Measurements from ENCODE around the gene AUNIP. TPM values are rescaled to one million over a fixed set of nuclear protein-coding genes. Genes with fewer than 3 reads are reported as not detected.

Gene AUNIP
- total and polyA plus RNA-seq, 9 donors = 0.76 to 1.8 (median 1.2) TPM

GRCh38 chr1:25889470-25889869 lies 30.2 kb upstream of the AUNIP start:
- H3K4me1 ChIP-seq (ENCODE audit: control insufficient read depth, insufficient read depth, low read length) = peaks cover 30% of the 10 kb centered on the region
- H3K27me3 ChIP-seq (ENCODE audit: control insufficient read depth, insufficient read depth, low read length) = no peaks in the 10 kb centered on the region
- WGBS (ENCODE audit: insufficient coverage) = 37% methylated on average over 3 of the region's 3 CpGs
- no peak overlapping the region for H3K4me3 ChIP-seq (ENCODE audit: low read length)
- DNase-seq = no peak
- peak overlapping the region; percentile 13 for H3K27ac ChIP-seq (ENCODE audit: low read length)
- no peaks in the 10 kb centered on the region for H3K9me3 ChIP-seq (replicated peaks; ENCODE audit: control insufficient read depth, low read depth, low read length)
- H3K36me3 ChIP-seq (ENCODE audit: control insufficient read depth, insufficient read depth, low read length) = peaks cover 10% of the 10 kb centered on the region

- H3K36me3 ChIP-seq (ENCODE audit: control insufficient read depth, insufficient read depth, low read length) = peaks cover 4% of the 10 kb centered on the region
- DNase-seq = no peak
- no peaks in the 10 kb centered on the region for H3K9me3 ChIP-seq (replicated peaks; ENCODE audit: control insufficient read depth, low read depth, low read length)
- WGBS (ENCODE audit: insufficient coverage) = 96% methylated on average over 5 of the region's 7 CpGs
- H3K4me3 ChIP-seq (ENCODE audit: low read length) = no peak overlapping the region
- H3K27me3 ChIP-seq (ENCODE audit: control insufficient read depth, insufficient read depth, low read length) = no peaks in the 10 kb centered on the region
- H3K27ac ChIP-seq (ENCODE audit: low read length) = no peak overlapping the region
- peaks cover 30% of the 10 kb centered on the region for H3K4me1 ChIP-seq (ENCODE audit: control insufficient read depth, insufficient read depth, low read length)
These were observed 29.2 kb upstream of the AUNIP start for GRCh38 chr1:25888426-25888987.

DNA sequence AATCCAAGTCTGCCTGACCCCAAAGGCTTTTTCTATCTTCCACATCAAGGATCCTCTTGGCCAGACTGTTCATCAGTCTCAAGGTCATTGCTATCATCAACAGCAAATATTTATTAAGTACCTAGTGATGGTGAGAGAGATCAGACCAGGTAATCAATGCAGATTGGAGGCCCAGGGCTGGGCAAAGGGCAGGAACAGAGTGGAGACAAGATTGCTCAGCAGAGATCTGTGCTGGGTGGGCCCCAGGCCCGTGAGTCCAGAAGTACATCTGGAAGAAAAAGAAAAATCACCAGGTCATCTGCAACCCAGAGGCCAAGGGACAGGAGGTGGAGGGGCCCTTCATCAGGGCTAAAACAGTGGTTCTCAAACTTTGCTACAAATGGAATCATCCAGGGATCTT lies 26.3 kb upstream of the AUNIP start:
- no peak overlapping the region for H3K27ac ChIP-seq (ENCODE audit: low read length)
- DNase-seq = no peak
- 40% methylated on average over 1 of the region's 1 CpG for WGBS (ENCODE audit: insufficient coverage)
- peaks cover 12% of the 10 kb centered on the region for H3K4me1 ChIP-seq (ENCODE audit: control insufficient read depth, insufficient read depth, low read length)
- H3K4me3 ChIP-seq (ENCODE audit: low read length) = no peak overlapping the region
- no peaks in the 10 kb centered on the region for H3K9me3 ChIP-seq (replicated peaks; ENCODE audit: control insufficient read depth, low read depth, low read length)
- no peaks in the 10 kb centered on the region for H3K27me3 ChIP-seq (ENCODE audit: control insufficient read depth, insufficient read depth, low read length)
- peaks cover 4% of the 10 kb centered on the region for H3K36me3 ChIP-seq (ENCODE audit: control insufficient read depth, insufficient read depth, low read length)

DNA sequence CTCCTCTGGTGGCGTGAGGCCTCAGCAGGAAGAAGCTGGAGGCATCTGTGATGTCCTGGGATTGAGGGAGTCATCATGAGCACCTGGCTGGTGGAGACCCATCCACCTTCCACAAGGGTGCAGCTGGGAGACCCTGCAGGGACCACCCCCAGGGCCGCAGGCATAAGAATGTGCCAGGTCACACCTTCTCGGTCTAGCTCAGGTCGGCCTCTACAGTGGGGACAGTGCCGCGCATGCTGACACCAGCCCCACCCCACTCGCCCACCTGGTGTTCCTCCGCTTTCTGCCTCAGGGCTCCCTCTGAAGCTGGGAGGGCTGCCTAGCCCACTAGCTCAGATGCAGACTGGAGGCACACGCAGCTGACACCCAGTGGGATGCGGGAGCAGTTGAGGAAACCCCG lies 22.0 kb upstream of the AUNIP start:
- Histone ChIP-seq H3K9me3 (replicated peaks; ENCODE audit: control insufficient read depth, low read depth, low read length) (no peaks in the 10 kb centered on the region), H3K36me3 (ENCODE audit: control insufficient read depth, insufficient read depth, low read length) (no peaks in the 10 kb centered on the region), H3K4me3 (ENCODE audit: low read length) (no peak overlapping the region), H3K4me1 (ENCODE audit: control insufficient read depth, insufficient read depth, low read length) (peaks cover under 1% of the 10 kb centered on the region), H3K27ac (ENCODE audit: low read length) (no peak overlapping the region), H3K27me3 (ENCODE audit: control insufficient read depth, insufficient read depth, low read length) (no peaks in the 10 kb centered on the region)
- no peak for DNase-seq
- WGBS (ENCODE audit: insufficient coverage) = 82% methylated on average over 8 of the region's 11 CpGs

DNA sequence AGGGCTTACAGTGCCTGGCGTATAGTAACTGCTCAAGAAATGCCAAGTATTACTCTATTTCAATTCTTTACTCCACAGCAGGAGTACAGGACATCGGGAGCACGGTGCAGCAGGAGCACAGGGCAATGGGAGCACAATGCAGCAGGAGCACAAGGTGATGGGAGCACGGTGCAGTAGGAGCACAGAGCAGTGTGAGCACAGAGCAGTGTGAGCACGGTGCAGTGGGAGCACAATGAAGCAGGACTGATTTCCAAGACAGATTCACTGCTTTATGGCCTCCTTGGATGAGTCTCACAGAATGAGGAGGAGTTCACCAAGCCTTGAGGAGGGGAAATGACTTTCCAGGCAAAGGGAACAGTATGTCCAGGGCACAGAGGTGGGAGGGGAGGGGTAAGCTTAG lies 21.3 kb upstream of the AUNIP start:
- WGBS (ENCODE audit: insufficient coverage) = 91% methylated on average over 4 of the region's 5 CpGs

DNA sequence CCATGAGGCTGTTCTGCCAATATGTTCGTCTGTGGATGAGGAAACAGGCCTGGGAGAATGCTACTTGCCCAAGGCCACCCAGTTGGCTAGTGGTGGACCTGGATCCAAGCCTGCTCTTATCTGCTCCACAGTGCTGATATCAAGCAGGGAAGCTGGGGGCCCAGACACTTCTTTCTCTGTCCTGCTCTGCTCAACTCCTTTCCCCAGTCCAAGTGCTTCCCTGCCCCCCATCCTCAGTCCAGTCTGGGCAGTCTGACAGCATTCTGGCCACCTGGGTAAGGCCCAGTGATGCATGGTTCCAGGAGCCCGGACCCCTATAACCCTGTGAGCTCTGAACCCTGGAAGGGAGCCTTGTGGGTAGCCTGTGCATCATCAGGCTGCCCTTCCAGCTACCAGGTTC lies 20.4 kb upstream of the AUNIP start:
- Histone ChIP-seq H3K27ac (ENCODE audit: low read length) (no peak overlapping the region), H3K4me3 (ENCODE audit: low read length) (no peak overlapping the region), H3K9me3 (replicated peaks; ENCODE audit: control insufficient read depth, low read depth, low read length) (no peaks in the 10 kb centered on the region), H3K4me1 (ENCODE audit: control insufficient read depth, insufficient read depth, low read length) (peaks cover 12% of the 10 kb centered on the region), H3K27me3 (ENCODE audit: control insufficient read depth, insufficient read depth, low read length) (no peaks in the 10 kb centered on the region), H3K36me3 (ENCODE audit: control insufficient read depth, insufficient read depth, low read length) (no peaks in the 10 kb centered on the region)
- no peak for DNase-seq
- WGBS (ENCODE audit: insufficient coverage) = 56% methylated on average over 2 of the region's 2 CpGs

More for the DNA sequence above, 21.3 kb upstream of the AUNIP start:
- DNase-seq = no peak
- no peak overlapping the region for H3K4me3 ChIP-seq (ENCODE audit: low read length)
- no peaks in the 10 kb centered on the region for H3K36me3 ChIP-seq (ENCODE audit: control insufficient read depth, insufficient read depth, low read length)
- H3K27ac ChIP-seq (ENCODE audit: low read length) = no peak overlapping the region
- H3K9me3 ChIP-seq (replicated peaks; ENCODE audit: control insufficient read depth, low read depth, low read length) = no peaks in the 10 kb centered on the region
- H3K27me3 ChIP-seq (ENCODE audit: control insufficient read depth, insufficient read depth, low read length) = no peaks in the 10 kb centered on the region
- H3K4me1 ChIP-seq (ENCODE audit: control insufficient read depth, insufficient read depth, low read length) = peaks cover 7% of the 10 kb centered on the region

- no peaks in the 10 kb centered on the region for H3K27me3 ChIP-seq (ENCODE audit: control insufficient read depth, insufficient read depth, low read length)
- peaks cover 18% of the 10 kb centered on the region for H3K4me1 ChIP-seq (ENCODE audit: control insufficient read depth, insufficient read depth, low read length)
- no peaks in the 10 kb centered on the region for H3K9me3 ChIP-seq (replicated peaks; ENCODE audit: control insufficient read depth, low read depth, low read length)
- no peak for DNase-seq
- H3K27ac ChIP-seq (ENCODE audit: low read length) = no peak overlapping the region
- H3K36me3 ChIP-seq (ENCODE audit: control insufficient read depth, insufficient read depth, low read length) = no peaks in the 10 kb centered on the region
- no CpG with 5 or more reads among the region's 5 CpGs for WGBS (ENCODE audit: insufficient coverage)
- no peak overlapping the region for H3K4me3 ChIP-seq (ENCODE audit: low read length)
These were observed 19.4 kb upstream of the AUNIP start for GRCh38 chr1:25878690-25879089.

DNA sequence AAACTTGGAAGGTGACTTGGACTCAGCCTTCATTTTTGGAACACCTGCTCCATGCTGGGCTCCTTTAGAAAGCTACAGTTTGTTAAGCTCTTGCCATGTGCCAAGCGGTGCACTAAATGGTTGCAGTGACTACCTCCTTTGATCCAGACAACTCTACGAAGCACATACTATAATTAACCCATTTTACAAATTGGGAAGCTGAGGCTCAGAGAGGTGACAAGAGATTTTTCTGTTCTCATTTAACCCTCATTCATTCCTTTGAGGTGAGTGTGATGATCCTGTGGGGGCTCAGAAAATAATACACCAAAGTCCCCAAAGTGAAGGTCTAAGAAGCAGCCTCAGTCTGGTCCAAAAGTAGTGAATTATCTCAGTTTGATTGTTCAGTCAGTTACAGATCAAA lies 17.9 kb upstream of the AUNIP start:
- 83% methylated on average over 1 of the region's 2 CpGs for WGBS (ENCODE audit: insufficient coverage)
- no peak overlapping the region for H3K4me3 ChIP-seq (ENCODE audit: low read length)
- no peaks in the 10 kb centered on the region for H3K27me3 ChIP-seq (ENCODE audit: control insufficient read depth, insufficient read depth, low read length)
- no peak overlapping the region for H3K27ac ChIP-seq (ENCODE audit: low read length)
- H3K4me1 ChIP-seq (ENCODE audit: control insufficient read depth, insufficient read depth, low read length) = peaks cover 19% of the 10 kb centered on the region
- H3K36me3 ChIP-seq (ENCODE audit: control insufficient read depth, insufficient read depth, low read length) = no peaks in the 10 kb centered on the region
- DNase-seq = no peak
- H3K9me3 ChIP-seq (replicated peaks; ENCODE audit: control insufficient read depth, low read depth, low read length) = no peaks in the 10 kb centered on the region

DNA sequence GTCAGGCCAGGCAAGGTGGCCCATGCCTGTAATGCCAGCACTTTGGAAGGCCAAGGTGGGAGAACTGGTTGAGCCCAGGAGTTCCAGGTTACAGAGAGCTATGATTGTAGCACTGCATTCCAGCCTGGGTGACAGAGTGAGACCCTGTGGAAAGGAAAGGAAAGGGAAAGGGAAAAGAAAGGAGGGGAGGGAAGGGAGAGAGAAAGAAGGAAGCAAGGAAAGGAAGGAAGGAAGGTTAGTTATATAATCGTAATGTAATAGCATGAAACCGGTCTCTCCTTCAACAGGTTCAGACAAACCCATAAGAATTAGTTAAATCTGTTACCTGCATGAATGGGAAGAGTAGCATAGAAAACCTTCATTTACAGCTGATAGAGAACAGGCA lies 17.4 kb upstream of the AUNIP start:
- no peak for DNase-seq
- no CpG with 5 or more reads among the region's 2 CpGs for WGBS (ENCODE audit: insufficient coverage)

GRCh38 chr1:25875856-25876692 lies 16.8 kb upstream of the AUNIP start:
- no peak for DNase-seq
- peaks cover 28% of the 10 kb centered on the region for H3K4me1 ChIP-seq (ENCODE audit: control insufficient read depth, insufficient read depth, low read length)

More for the DNA sequence above, 17.4 kb upstream of the AUNIP start:
- no peaks in the 10 kb centered on the region for H3K36me3 ChIP-seq (ENCODE audit: control insufficient read depth, insufficient read depth, low read length)
- H3K9me3 ChIP-seq (replicated peaks; ENCODE audit: control insufficient read depth, low read depth, low read length) = no peaks in the 10 kb centered on the region
- H3K4me1 ChIP-seq (ENCODE audit: control insufficient read depth, insufficient read depth, low read length) = peaks cover 22% of the 10 kb centered on the region
- H3K4me3 ChIP-seq (ENCODE audit: low read length) = no peak overlapping the region
- H3K27me3 ChIP-seq (ENCODE audit: control insufficient read depth, insufficient read depth, low read length) = no peaks in the 10 kb centered on the region
- no peak overlapping the region for H3K27ac ChIP-seq (ENCODE audit: low read length)

More at GRCh38 chr1:25875856-25876692, 16.8 kb upstream of the AUNIP start:
- Histone ChIP-seq H3K27ac (ENCODE audit: low read length) (peak overlapping the region; percentile 79), H3K9me3 (replicated peaks; ENCODE audit: control insufficient read depth, low read depth, low read length) (no peaks in the 10 kb centered on the region), H3K4me3 (ENCODE audit: low read length) (peak overlapping the region; percentile 65), H3K27me3 (ENCODE audit: control insufficient read depth, insufficient read depth, low read length) (no peaks in the 10 kb centered on the region), H3K36me3 (ENCODE audit: control insufficient read depth, insufficient read depth, low read length) (no peaks in the 10 kb centered on the region)
- 8% methylated on average over 26 of the region's 32 CpGs for WGBS (ENCODE audit: insufficient coverage)

Data from muscle of leg (tissue), 11 donors.